Tongue (tissue), 2 donors: ENCODE results near the gene MUC16. TPM values are rescaled to one million over a fixed set of nuclear protein-coding genes. Genes with fewer than 3 reads are reported as not detected.
"Not testable (repeated sequence)": the region's sequence is repeated elsewhere in the genome, so short reads cannot be mapped to it uniquely, and the experiment has no call there.

Experiments used
- DNase-seq: peaks from one replicate; pipeline ENCODE4 v3.0.0-alpha.2; 2015
- total RNA-seq: library from RNA; depleted of rRNA; stranded (reverse); fragments of >200 nt; gene quantifications from one replicate; pipeline ENCODE4 v1.2.3, GENCODE V29; 2014

Gene MUC16
- 1.1 TPM for total RNA-seq

DNA sequence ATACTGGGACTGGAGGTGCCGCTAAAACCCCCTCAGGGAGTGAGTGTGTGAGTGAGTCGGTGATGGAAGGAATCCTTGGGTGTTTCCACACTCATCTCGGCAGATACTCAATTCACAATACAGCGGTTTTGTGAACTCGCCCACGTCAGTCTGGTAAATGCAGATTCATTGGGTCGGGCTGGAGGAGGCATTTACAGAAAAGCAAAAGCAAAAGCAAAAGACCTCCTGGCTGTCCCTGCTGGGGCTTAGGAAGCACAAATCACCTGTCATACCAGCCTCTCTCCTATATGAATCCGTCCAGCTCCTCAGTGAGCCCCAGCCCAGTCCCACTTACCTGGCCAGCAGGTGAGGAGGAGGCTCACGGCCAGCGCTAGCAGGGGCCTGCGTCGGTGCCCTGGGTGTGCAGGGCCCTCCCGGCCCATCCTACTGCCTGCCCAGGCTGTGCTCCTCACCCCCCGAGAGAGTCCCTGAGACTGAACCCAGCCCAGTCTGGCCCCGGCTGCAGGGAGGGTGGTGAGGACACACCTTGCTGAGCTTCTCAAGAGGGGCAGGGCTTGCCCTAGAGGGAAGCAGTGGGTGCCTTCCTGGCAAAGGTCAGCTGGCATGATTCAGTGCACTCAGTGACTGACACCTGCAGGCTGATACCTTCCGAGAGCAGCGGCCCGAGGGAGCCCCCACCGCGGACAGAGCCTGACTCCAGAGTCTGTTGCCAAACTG is at the start of gene MUC16:
Gene MUC16, minus strand, starts transcription at position 475 of the 717 bp plus-strand sequence.
- no peak for DNase-seq

- no peak for DNase-seq
Observed at GRCh38 chr19:9058905-9059667, 48.9 kb upstream of the MUC16 start.

GRCh38 chr19:9057505-9058258 is 47.5 kb upstream of the MUC16 start:
- DNase-seq: no peak

- DNase-seq: not testable (repeated sequence)
Observed at GRCh38 chr19:9056131-9056530, 45.9 kb upstream of the MUC16 start.

DNA sequence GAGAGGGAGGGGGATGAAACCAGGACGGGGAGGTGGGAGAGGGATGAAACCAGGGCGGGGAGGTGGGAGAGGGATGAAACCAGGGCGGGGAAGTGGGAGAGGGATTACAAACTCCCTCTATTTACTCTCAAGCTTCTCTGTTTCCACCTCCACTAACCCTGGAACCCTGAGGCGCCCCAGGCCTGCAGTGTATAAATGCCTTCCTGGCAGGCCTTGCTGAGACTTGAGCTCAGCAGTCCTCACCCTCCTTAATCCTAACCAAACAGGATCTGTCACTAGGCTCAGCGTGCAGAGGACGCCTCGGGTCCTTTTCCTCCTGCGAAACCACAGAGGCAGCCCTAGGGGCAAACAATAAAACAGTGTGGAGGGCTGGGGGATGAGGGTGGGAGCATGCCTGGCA is 44.6 kb upstream of the MUC16 start:
- DNase-seq: peak; percentile 63

DNA sequence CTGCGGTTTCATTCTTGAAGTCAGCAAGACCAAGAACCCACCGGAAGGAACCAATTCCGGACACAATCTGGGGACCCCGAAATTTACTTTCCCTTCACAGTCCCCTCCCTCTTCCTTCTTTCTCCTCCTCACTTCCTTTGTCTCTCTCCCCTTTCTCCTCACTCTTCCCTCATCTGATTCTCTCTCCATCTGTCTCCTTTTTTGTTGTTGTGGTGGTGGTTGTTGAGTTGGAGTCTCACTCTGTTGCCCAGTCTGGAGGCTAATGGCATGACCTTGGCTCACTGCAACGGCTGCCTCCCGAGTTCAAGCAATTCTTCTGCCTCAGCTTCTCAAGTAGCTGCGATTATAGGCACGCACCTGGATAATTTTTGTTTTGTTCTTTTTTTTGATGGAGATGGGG is 44.0 kb upstream of the MUC16 start:
- no peak for DNase-seq

DNA sequence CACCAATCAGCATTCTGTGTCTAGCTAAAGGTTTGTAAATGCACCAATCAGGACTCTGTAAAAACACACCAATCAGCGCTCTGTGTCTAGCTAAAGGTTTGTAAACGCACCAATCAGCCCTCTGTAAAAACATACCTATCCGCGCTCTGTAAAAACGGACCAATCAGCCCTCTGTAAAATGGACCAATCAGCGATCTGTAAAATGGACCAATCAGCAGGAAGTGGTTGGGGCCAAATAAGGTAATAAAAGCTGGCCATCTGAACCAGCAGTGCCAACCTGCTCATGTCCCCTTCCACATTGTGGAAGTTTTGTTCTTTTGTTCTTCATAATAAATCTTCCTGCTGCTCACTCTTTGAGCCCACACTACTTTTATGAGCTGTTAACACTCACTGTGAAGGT is 43.5 kb upstream of the MUC16 start:
- DNase-seq: not testable (repeated sequence)

- DNase-seq: no peak
Observed at GRCh38 chr19:9052894-9053293, 42.7 kb upstream of the MUC16 start.

DNA sequence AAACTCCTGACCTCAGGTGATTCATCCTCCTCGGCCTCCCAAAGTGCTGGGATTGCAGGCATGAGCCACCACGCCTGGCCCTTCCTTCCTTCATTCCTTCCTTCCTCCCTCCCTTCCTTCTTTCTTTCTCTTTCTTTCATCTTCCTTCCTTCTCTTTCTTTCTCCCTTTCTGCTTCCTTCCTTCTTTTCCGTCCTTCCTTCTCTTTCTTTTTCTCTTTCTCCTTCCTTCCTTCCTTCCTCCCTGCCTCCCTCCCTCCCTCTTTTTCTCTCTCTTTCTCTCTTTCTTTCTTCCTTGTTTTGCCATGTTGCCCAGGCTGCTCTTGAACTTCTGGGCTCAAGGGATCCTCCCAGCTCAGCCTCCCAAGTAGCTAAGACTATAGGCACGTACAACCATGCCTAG is 36.5 kb upstream of the MUC16 start:
- no peak for DNase-seq

DNA sequence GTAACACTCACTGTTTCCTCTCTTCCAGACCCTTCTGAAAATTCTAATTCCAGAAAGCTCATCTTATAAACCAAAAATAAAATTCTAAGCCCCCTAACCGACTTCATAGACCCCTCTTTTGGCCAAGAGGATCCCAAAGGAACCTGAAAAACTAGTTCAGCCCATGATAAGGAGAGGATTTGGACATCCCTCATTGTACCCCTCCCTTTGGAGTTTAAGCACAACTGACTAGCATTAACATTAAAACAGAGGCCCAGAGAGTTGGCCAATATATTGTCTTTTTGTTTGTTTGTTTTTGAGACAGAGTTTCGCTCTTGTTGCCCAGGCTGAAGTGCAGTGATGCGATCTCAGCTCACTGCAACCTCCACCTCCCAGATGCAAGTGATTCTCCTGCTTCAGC is 34.2 kb upstream of the MUC16 start:
- no peak for DNase-seq

DNA sequence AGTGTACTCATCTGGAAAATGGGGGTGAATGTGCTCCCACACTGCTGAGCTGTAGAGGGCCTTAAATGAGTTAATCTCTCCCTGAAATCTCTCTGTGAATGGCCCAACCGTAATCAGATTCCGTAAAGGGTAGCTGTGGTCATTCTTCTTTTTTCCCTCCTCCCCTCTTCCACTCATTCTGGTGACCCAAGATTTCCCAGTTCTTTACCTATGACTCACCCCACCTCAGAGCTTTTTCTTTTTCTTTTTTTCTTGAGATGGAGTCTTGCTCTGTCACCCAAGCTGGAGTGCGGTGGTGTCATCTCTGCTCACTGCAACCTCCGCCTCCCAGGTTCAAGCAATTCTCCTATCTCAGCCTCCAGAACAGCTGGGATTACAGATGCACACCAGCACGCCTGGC is 33.3 kb upstream of the MUC16 start:
- no peak for DNase-seq

DNA sequence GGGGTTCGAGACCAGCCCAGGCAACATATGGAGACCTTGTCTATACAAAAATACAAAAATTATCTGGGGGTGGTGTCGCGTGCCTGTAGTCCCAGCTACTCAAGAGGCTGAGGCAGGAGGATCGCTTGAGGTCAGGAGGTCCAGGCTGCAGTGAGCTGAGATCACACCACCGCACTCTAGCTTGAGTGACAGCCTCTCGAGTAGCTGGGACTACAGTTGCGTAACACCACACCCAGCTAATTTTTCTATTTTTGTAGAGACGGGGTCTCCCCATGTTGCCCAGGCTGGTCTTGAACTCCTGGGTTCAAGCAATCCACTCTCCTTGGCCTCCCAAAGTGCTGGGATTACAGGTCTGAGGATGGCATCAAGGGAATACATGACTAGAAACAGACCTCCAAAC is 30.8 kb upstream of the MUC16 start:
- no peak for DNase-seq

- DNase-seq: no peak
Observed at GRCh38 chr19:9040131-9040530, 29.9 kb upstream of the MUC16 start.

DNA sequence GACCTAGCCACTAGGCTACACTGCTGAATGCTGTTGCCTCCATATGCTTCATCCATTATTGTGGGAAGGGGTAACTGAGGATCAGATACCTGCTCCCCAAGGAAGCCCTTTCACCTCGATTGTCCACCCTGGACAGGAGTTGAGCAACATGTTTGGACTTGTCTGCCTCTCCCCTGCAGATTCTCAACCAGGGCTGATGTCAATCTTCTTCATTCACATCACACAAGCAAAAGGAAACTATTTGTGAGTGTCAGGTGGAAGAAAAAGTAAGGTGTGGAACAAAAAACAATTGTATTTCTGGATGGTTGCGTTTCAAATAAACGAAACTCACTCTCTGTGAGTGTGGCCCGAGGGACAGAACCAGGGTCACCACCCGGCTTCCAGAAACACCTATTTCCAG is 29.5 kb upstream of the MUC16 start:
- DNase-seq: no peak

DNA sequence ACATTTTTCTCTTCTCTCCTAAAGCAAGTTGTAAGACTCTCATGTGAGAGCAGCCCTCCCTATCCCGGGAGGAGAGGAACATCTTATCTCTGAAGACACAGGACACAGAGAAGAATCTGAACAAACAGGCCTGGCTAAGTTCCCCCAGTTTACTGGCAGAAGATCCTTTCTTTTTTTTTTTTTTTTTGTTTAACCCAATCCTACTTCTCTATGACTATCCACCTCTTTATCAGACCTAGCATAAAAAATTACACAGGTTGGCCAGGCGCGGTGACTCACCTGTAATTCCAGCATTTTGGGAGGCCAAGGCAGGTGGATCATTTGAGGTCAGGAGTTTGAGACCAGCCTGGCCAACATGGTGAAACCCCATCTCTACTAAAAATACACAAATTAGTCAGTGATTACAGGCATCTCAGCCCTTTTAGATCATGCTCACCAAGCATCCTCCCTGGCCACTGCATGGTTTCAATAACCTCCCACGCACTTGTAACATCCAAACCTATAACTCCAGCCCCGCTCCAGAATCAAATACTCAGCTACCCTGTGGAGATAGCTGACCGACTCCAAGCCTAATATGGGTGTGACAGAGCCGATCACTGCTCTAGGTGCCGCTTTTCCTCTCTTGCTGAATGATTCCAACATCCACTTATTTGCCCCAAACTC is 27.3 kb upstream of the MUC16 start:
- no peak for DNase-seq

- no peak for DNase-seq
Observed at GRCh38 chr19:9032136-9032631, 22.0 kb upstream of the MUC16 start.

DNA sequence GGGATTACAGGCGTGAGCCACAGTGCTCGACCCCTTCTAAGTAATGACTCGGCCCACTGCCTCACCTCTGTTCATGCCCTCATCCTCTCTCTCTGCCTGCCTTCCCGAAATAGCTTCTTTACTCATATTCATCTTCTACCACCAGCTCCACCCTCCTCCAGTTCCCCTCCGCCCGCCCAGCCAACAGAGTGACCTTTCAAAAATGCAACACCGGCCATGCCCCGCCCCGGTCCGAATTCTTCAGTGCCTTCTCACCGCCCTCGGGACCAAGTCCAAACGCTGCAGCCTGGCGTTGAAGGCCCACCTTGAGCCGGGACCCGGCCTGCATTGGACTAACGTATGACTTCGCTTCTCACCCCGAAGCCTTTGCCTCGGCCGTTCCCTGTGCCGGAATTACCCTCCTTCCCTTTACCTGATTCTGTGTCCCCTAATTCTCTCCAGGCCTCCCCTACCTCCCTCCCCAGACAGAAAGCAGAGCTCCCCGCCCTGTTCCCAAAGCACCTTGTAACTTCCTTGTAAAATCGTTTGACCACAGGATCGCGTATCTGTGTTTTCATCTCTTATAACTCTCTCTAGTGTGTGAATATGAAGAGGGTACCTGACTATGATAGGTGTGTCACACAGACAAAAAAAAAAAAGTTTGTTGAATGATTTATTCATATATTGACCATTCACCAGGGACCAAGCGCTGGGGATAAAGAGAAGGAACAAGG is 8.1 kb upstream of the MUC16 start:
- no peak for DNase-seq

- no peak for DNase-seq
Observed at GRCh38 chr19:9014803-9015202, 4.6 kb upstream of the MUC16 start.

- no peak for DNase-seq
Observed at GRCh38 chr19:9013988-9014387, 3.8 kb upstream of the MUC16 start.

DNA sequence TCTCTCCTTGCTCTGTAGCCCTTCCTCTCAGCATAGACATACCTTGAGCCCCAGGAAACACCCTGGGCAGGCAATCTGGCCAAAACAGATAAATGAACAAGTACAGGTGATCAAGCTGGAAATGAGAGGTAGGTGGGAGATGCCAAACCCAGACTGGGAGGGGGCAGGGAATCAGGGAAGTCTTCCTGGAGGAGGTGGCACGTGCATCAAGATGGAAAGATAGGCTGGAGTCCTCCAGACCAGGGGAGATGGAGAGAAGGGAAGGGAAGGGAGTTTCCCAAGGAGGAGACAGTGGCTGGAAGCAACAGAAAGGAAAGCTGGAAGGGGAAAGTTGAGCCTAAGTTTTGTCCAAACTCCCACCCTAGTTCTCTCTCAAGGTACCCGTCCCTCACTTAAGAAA is 1.7 kb upstream of the MUC16 start:
- no peak for DNase-seq

DNA sequence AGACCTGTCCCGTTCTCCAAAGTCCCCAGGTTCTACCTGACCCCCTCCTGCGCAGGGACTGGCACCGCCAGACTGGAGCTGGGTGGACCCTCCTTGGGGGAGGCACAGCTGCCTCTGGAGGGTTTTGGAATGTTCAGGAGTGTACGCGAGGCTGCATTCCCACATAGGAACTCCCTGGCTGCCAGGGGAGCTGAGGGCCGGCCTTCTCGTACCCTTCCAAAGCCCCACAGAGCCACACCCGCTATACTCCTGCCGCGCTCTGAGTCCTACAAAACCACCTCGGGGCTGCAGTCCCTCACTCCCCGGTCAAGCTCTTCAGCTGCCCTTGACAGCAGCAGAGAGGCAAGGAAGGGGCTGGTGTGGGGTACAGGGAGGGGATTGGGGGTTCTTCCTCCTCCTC is 484 bp upstream of the MUC16 start:
- no peak for DNase-seq

GRCh38 chr19:9009431-9009830 is 778 bp downstream of the MUC16 start:
- DNase-seq: no peak
